SK-N-SH treated with all-trans-retinoic acid at 6 μM for 48 hours (cell line): ENCODE results near the gene ZNF777.

ENCODE experiments used
- ARNTL ChIP-seq: fragments of 450-650 bp; formaldehyde crosslinking; IDR thresholded peaks from 2 replicates; pipeline ENCODE4 v1.5.0; 2020; ENCODE audit warnings: low read depth, mild to moderate bottlenecking, moderate library complexity, borderline replicate concordance
- ZNF70 ChIP-seq: fragments of 450-650 bp; formaldehyde crosslinking; IDR thresholded peaks from 2 replicates; pipeline ENCODE4 v1.5.0; 2020; ENCODE audit warnings: mild to moderate bottlenecking, moderate library complexity

GRCh38 chr7:149493366-149493765 lies 32.5 kb upstream of the ZNF777 start:
- no peak for TF ChIP-seq ZNF70
- TF ChIP-seq ARNTL (CRISPR knock-in tag), result no peak
